ENCODE results near the gene DCC. TPM values are rescaled to one million over a fixed set of nuclear protein-coding genes. Genes with fewer than 3 reads are reported as not detected.

The DCC gene
- total RNA-seq, 1 experiment from 2014 or later, result 0.72 TPM

DNA sequence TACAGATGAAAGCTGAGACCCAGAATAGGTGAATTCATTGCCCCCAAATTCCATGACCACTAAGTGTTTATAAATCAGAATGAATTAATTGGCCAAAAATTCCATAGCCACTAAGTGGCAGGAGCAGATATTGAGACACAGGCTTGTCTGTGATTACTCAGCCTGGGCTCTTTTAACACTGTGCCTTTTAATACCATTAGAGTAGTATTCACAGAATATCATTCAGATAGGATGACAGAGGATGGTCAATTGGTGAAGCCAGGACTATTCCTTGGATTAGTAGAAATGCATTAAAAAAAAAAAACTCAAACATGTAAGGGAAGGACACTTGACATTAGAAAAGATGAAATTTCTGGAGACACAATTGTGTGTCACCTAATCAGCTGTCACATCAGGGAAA is 698.6 kb downstream of the DCC start (continued):
- TF ChIP-seq, protein P1, sequence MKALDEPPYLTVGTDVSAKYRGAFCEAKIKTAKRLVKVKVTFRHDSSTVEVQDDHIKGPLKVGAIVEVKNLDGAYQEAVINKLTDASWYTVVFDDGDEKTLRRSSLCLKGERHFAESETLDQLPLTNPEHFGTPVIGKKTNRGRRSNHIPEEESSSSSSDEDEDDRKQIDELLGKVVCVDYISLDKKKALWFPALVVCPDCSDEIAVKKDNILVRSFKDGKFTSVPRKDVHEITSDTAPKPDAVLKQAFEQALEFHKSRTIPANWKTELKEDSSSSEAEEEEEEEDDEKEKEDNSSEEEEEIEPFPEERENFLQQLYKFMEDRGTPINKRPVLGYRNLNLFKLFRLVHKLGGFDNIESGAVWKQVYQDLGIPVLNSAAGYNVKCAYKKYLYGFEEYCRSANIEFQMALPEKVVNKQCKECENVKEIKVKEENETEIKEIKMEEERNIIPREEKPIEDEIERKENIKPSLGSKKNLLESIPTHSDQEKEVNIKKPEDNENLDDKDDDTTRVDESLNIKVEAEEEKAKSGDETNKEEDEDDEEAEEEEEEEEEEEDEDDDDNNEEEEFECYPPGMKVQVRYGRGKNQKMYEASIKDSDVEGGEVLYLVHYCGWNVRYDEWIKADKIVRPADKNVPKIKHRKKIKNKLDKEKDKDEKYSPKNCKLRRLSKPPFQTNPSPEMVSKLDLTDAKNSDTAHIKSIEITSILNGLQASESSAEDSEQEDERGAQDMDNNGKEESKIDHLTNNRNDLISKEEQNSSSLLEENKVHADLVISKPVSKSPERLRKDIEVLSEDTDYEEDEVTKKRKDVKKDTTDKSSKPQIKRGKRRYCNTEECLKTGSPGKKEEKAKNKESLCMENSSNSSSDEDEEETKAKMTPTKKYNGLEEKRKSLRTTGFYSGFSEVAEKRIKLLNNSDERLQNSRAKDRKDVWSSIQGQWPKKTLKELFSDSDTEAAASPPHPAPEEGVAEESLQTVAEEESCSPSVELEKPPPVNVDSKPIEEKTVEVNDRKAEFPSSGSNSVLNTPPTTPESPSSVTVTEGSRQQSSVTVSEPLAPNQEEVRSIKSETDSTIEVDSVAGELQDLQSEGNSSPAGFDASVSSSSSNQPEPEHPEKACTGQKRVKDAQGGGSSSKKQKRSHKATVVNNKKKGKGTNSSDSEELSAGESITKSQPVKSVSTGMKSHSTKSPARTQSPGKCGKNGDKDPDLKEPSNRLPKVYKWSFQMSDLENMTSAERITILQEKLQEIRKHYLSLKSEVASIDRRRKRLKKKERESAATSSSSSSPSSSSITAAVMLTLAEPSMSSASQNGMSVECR (CRISPR knock-in tag; IDR thresholded peaks at IDR 0.05; ENCODE audit: borderline replicate concordance), result no peak
- TF ChIP-seq NFYB (CRISPR knock-in tag; conservative IDR thresholded peaks at IDR 0.05; ENCODE audit: low read depth) (no peak), SOX15 (CRISPR knock-in tag; IDR thresholded peaks at IDR 0.05) (no peak), PRRX2 (CRISPR knock-in tag; IDR thresholded peaks at IDR 0.05) (no peak), ZNF232 (CRISPR knock-in tag; IDR thresholded peaks at IDR 0.05) (no peak)
- TF ChIP-seq, protein P2, sequence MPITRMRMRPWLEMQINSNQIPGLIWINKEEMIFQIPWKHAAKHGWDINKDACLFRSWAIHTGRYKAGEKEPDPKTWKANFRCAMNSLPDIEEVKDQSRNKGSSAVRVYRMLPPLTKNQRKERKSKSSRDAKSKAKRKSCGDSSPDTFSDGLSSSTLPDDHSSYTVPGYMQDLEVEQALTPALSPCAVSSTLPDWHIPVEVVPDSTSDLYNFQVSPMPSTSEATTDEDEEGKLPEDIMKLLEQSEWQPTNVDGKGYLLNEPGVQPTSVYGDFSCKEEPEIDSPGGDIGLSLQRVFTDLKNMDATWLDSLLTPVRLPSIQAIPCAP (CRISPR knock-in tag; IDR thresholded peaks at IDR 0.05), result no peak
- TF ChIP-seq, protein P3, sequence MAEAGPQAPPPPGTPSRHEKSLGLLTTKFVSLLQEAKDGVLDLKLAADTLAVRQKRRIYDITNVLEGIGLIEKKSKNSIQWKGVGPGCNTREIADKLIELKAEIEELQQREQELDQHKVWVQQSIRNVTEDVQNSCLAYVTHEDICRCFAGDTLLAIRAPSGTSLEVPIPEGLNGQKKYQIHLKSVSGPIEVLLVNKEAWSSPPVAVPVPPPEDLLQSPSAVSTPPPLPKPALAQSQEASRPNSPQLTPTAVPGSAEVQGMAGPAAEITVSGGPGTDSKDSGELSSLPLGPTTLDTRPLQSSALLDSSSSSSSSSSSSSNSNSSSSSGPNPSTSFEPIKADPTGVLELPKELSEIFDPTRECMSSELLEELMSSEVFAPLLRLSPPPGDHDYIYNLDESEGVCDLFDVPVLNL (CRISPR knock-in tag; IDR thresholded peaks at IDR 0.05; ENCODE audit: borderline replicate concordance, low read depth), result no peak
- TF ChIP-seq, protein P4, sequence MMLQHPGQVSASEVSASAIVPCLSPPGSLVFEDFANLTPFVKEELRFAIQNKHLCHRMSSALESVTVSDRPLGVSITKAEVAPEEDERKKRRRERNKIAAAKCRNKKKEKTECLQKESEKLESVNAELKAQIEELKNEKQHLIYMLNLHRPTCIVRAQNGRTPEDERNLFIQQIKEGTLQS (CRISPR knock-in tag; conservative IDR thresholded peaks at IDR 0.05), result no peak

DNA sequence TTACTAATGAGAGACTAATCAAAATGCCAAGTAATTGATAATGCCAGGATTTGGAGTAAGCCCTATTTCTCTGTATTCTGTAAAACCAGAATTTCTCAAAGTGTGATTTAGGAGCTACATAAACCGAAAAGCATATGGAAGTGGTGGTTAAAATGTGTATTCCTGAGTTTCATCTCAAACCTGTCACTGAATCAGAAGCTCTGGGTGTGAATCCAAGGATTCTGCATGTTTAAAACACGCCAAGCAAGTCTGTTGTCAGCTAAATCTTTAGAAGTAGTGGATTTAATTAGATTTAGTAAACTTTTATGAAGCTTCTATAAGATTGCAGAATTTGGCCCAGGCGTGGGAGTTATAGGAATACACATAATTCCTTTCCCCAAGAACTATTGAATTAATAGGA is 700.3 kb downstream of the DCC start:
- H3K36me3 Mint-ChIP-seq, result no peaks in the 10 kb centered on the region
- no peaks in the 10 kb centered on the region for H3K27me3 Mint-ChIP-seq (ENCODE audit: low read depth)
- peaks cover 12% of the 10 kb centered on the region; the same call in 1 of the 2 replicates for H3K9me3 Mint-ChIP-seq
- DNase-seq (ENCODE audit: low spot score) (no peak), ATAC-seq (no peak)
- H3K27ac Mint-ChIP-seq, result no peak overlapping the region
- ChIA-PET POLR2A (no interaction called here), CTCF (no interaction called here)
- no peak overlapping the region for H3K4me3 Mint-ChIP-seq
- no peaks in the 10 kb centered on the region for H3K4me1 Mint-ChIP-seq
- TF ChIP-seq, protein P5, sequence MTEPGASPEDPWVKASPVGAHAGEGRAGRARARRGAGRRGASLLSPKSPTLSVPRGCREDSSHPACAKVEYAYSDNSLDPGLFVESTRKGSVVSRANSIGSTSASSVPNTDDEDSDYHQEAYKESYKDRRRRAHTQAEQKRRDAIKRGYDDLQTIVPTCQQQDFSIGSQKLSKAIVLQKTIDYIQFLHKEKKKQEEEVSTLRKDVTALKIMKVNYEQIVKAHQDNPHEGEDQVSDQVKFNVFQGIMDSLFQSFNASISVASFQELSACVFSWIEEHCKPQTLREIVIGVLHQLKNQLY (CRISPR knock-in tag; IDR thresholded peaks at IDR 0.05), result no peak
- TF ChIP-seq, protein P2 (CRISPR knock-in tag; IDR thresholded peaks at IDR 0.05), result no peak
- TF ChIP-seq ZNF138 (CRISPR knock-in tag; conservative IDR thresholded peaks at IDR 0.05), result no peak
- no peak for TF ChIP-seq KAT7 (CRISPR knock-in tag; IDR thresholded peaks at IDR 0.05; ENCODE audit: borderline replicate concordance)
- TF ChIP-seq, protein P6, sequence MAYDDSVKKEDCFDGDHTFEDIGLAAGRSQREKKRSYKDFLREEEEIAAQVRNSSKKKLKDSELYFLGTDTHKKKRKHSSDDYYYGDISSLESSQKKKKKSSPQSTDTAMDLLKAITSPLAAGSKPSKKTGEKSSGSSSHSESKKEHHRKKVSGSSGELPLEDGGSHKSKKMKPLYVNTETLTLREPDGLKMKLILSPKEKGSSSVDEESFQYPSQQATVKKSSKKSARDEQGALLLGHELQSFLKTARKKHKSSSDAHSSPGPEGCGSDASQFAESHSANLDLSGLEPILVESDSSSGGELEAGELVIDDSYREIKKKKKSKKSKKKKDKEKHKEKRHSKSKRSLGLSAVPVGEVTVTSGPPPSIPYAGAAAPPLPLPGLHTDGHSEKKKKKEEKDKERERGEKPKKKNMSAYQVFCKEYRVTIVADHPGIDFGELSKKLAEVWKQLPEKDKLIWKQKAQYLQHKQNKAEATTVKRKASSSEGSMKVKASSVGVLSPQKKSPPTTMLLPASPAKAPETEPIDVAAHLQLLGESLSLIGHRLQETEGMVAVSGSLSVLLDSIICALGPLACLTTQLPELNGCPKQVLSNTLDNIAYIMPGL (CRISPR knock-in tag; IDR thresholded peaks at IDR 0.05), result no peak
- TF ChIP-seq ZNF423 (CRISPR knock-in tag; IDR thresholded peaks at IDR 0.05), result no peak
- TF ChIP-seq ZNF263 (CRISPR knock-in tag; IDR thresholded peaks at IDR 0.05; ENCODE audit: low read depth), result no peak
- no peak for TF ChIP-seq CREM (CRISPR knock-in tag; IDR thresholded peaks at IDR 0.05)
- TF ChIP-seq, protein P7, sequence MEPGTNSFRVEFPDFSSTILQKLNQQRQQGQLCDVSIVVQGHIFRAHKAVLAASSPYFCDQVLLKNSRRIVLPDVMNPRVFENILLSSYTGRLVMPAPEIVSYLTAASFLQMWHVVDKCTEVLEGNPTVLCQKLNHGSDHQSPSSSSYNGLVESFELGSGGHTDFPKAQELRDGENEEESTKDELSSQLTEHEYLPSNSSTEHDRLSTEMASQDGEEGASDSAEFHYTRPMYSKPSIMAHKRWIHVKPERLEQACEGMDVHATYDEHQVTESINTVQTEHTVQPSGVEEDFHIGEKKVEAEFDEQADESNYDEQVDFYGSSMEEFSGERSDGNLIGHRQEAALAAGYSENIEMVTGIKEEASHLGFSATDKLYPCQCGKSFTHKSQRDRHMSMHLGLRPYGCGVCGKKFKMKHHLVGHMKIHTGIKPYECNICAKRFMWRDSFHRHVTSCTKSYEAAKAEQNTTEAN (CRISPR knock-in tag; IDR thresholded peaks at IDR 0.05), result no peak
- TF ChIP-seq TCF7 (CRISPR knock-in tag; IDR thresholded peaks at IDR 0.05; ENCODE audit: low read depth), result no peak
- no peak for TF ChIP-seq ZNF317 (CRISPR knock-in tag; IDR thresholded peaks at IDR 0.05; ENCODE audit: borderline replicate concordance, low read depth)
- TF ChIP-seq, protein P4 (CRISPR knock-in tag; conservative IDR thresholded peaks at IDR 0.05), result no peak
- TF ChIP-seq ZNF396 (CRISPR knock-in tag; IDR thresholded peaks at IDR 0.05; ENCODE audit: borderline replicate concordance), result no peak
- TF ChIP-seq, protein P8, sequence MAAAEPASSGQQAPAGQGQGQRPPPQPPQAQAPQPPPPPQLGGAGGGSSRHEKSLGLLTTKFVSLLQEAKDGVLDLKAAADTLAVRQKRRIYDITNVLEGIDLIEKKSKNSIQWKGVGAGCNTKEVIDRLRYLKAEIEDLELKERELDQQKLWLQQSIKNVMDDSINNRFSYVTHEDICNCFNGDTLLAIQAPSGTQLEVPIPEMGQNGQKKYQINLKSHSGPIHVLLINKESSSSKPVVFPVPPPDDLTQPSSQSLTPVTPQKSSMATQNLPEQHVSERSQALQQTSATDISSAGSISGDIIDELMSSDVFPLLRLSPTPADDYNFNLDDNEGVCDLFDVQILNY (CRISPR knock-in tag; IDR thresholded peaks at IDR 0.05), result no peak
- TF ChIP-seq NR3C1 (CRISPR knock-in tag; conservative IDR thresholded peaks at IDR 0.05; ENCODE audit: low read depth), result no peak
- TF ChIP-seq ETV6 (CRISPR knock-in tag; IDR thresholded peaks at IDR 0.05), result no peak
- TF ChIP-seq SMAD4 (CRISPR knock-in tag; IDR thresholded peaks at IDR 0.05), result no peak
